HG03066 (cell line): ENCODE results near the gene CTCF.

Source experiments
- ATAC-seq: cut with Tn5 transposase; IDR thresholded peaks from one replicate; pipeline ENCODE4 v1.9.1; 2021; ENCODE audit warnings: low read depth; ENCODE audit not compliant: unreplicated experiment

The CTCF gene

GRCh38 chr16:67593288-67593687 lies 31.0 kb downstream of the CTCF start:
- no peak for ATAC-seq

- no peak for ATAC-seq
Observed at GRCh38 chr16:67593701-67594100, 31.4 kb downstream of the CTCF start.

- no peak for ATAC-seq
Observed at GRCh38 chr16:67594256-67594915, 32.1 kb downstream of the CTCF start.

GRCh38 chr16:67594956-67595355 lies 32.6 kb downstream of the CTCF start:
- no peak for ATAC-seq

- no peak for ATAC-seq
Observed at GRCh38 chr16:67598527-67598926, 36.2 kb downstream of the CTCF start.

GRCh38 chr16:67605641-67606040 lies 43.3 kb downstream of the CTCF start:
- ATAC-seq: no peak

- no peak for ATAC-seq
Observed at GRCh38 chr16:67606632-67607031, 44.3 kb downstream of the CTCF start.

- no peak for ATAC-seq
Observed at GRCh38 chr16:67608364-67608763, 46.0 kb downstream of the CTCF start.

- no peak for ATAC-seq
Observed at GRCh38 chr16:67613808-67614207, 51.5 kb downstream of the CTCF start.

GRCh38 chr16:67628216-67628615 lies 65.9 kb downstream of the CTCF start:
- no peak for ATAC-seq

GRCh38 chr16:67632415-67633172 lies 70.3 kb downstream of the CTCF start:
- ATAC-seq: no peak

GRCh38 chr16:67636713-67637112 lies 74.4 kb downstream of the CTCF start:
- ATAC-seq: no peak

GRCh38 chr16:67637625-67638024 lies 75.3 kb downstream of the CTCF start:
- no peak for ATAC-seq

- ATAC-seq: no peak
Observed at GRCh38 chr16:67641779-67642708, 79.7 kb downstream of the CTCF start.

- ATAC-seq: no peak
Observed at GRCh38 chr16:67644038-67644437, 81.7 kb downstream of the CTCF start.

GRCh38 chr16:67645397-67646121 lies 83.2 kb downstream of the CTCF start:
- ATAC-seq: peak; percentile 27

- no peak for ATAC-seq
Observed at GRCh38 chr16:67647111-67647651, 84.9 kb downstream of the CTCF start.

GRCh38 chr16:67647681-67648080 lies 85.4 kb downstream of the CTCF start:
- no peak for ATAC-seq

- no peak for ATAC-seq
Observed at GRCh38 chr16:67648088-67648763, 85.9 kb downstream of the CTCF start.
